SK-N-SH (cell line): ENCODE results near the gene PIP4K2A. TPM values are rescaled to one million over a fixed set of nuclear protein-coding genes. Genes with fewer than 3 reads are reported as not detected.

Experiments
- CTCF ChIA-PET: fragments of 300-600, 350-600 bp; formaldehyde crosslinking; extraction: SDS; loops from one replicate; lab custom pipeline; 2021; lab: Yijun Ruan, JAX
- POLR2A ChIA-PET: fragments of 350-600 bp; sonication (Branson Sonifier 250); formaldehyde crosslinking; extraction: SDS; loops from one replicate; lab custom pipeline; 2020; ENCODE audit warnings: antibody characterized with exemption, inconsistent platforms; lab: Yijun Ruan, JAX
- DNase-seq: peaks from one replicate; pipeline ENCODE4 v3.0.0; 2012
- H2AFZ ChIP-seq: fragments of 200-600 bp; sonication (generic); 2 replicates; pipeline ENCODE4 v1.8.1; 2016; ENCODE audit warnings: antibody characterized with exemption, mild to moderate bottlenecking, low read depth
- H3F3A ChIP-seq: fragments of 200-600 bp; sonication (generic); replicated peaks from 2 replicates; pipeline ENCODE3; 2016; ENCODE audit warnings: antibody characterized with exemption, mild to moderate bottlenecking; ENCODE audit not compliant: insufficient read depth
- H3K27ac ChIP-seq, 2 experiments: fragments of 200-500 bp in 1 of 2; fragments of 200-600 bp in 1 of 2; sonication (Bioruptor generic) in 1 of 2; sonication (generic), shearing (Covaris generic) in 1 of 2; 2 replicates each; pipeline versions ENCODE4 v1.5.1 to v1.6.1; 2014 to 2016; ENCODE audit warnings: low read depth in 2 of 2, inconsistent platforms in 1 of 2, low read length in 1 of 2, mild to moderate bottlenecking in 1 of 2, mixed read lengths in 1 of 2
- H3K27me3 ChIP-seq: fragments of 200-600 bp; sonication (generic), shearing (Covaris generic); 2 replicates; pipeline ENCODE4 v1.6.1; 2016; ENCODE audit warnings: mixed run types; ENCODE audit not compliant: insufficient read depth
- H3K36me3 ChIP-seq, 2 experiments: fragments of 200-500 bp in 1 of 2; fragments of 200-600 bp in 1 of 2; sonication (Bioruptor generic) in 1 of 2; sonication (generic) in 1 of 2; replicated peaks in 1 of 2; 2 replicates each; pipeline versions ENCODE3 to v1.5.1; 2014 to 2016; ENCODE audit warnings: low read length in 1 of 2, mild to moderate bottlenecking in 1 of 2; ENCODE audit not compliant: insufficient read depth in 2 of 2, control insufficient read depth in 1 of 2
- H3K4me1 ChIP-seq, 2 experiments: fragments of 200-500 bp in 1 of 2; fragments of 200-600 bp in 1 of 2; sonication (Bioruptor generic) in 1 of 2; sonication (generic), shearing (Covaris generic) in 1 of 2; 2 replicates each; pipeline versions ENCODE4 v1.5.1 to v1.6.1; 2014 to 2016; ENCODE audit warnings: low read depth in 1 of 2, low read length in 1 of 2, mixed run types in 1 of 2; ENCODE audit not compliant: insufficient read depth in 2 of 2, control insufficient read depth in 1 of 2
- H3K4me2 ChIP-seq: fragments of 200-600 bp; sonication (generic), shearing (Covaris generic); 2 replicates; pipeline ENCODE4 v1.6.1; 2017; ENCODE audit warnings: mixed run types
- H3K4me3 ChIP-seq, 2 experiments: fragments of 200-500 bp in 1 of 2; fragments of 200-600 bp in 1 of 2; sonication (Bioruptor generic) in 1 of 2; sonication (generic), shearing (Covaris generic) in 1 of 2; 2 replicates each; pipeline versions ENCODE4 v1.5.1 to v1.8.1; 2014 to 2016; ENCODE audit warnings: low read depth in 2 of 2, inconsistent platforms in 1 of 2, low read length in 1 of 2, mild to moderate bottlenecking in 1 of 2, mixed read lengths in 1 of 2, moderate library complexity in 1 of 2
- H3K79me2 ChIP-seq: fragments of 200-600 bp; sonication (generic); 2 replicates; pipeline ENCODE4 v1.8.1; 2017; ENCODE audit warnings: mild to moderate bottlenecking; ENCODE audit not compliant: insufficient read depth
- H3K9ac ChIP-seq: fragments of 200-600 bp; sonication (generic); 2 replicates; pipeline ENCODE4 v1.6.1; 2017; ENCODE audit warnings: mixed run types
- H3K9me2 ChIP-seq: fragments of 200-600 bp; sonication (generic); 2 replicates; pipeline ENCODE4 v1.6.1; 2017; ENCODE audit warnings: mixed run types
- H3K9me3 ChIP-seq: fragments of 200-600 bp; sonication (generic); 2 replicates; pipeline ENCODE4 v1.6.1; 2017; ENCODE audit warnings: mixed run types, mild to moderate bottlenecking, moderate library complexity
- H4K20me1 ChIP-seq: fragments of 200-600 bp; sonication (generic); 2 replicates; pipeline ENCODE4 v1.6.1; 2017; ENCODE audit warnings: mild to moderate bottlenecking, mixed run types; ENCODE audit not compliant: insufficient read depth
- ELF1 ChIP-seq: IDR thresholded peaks from 2 replicates; pipeline ENCODE4 v1.4.0; 2012
- EZH2phosphoT487 ChIP-seq: fragments of 200-600 bp; sonication (generic); IDR thresholded peaks from 2 replicates; pipeline ENCODE4 v1.6.1; 2017; ENCODE audit warnings: low read depth, mixed run types, mild to moderate bottlenecking, antibody characterized with exemption, moderate library complexity, borderline replicate concordance
- FOXJ3 ChIP-seq: sonication (generic); formaldehyde crosslinking; IDR thresholded peaks from 2 replicates; pipeline ENCODE4 v1.5.1; 2020; ENCODE audit warnings: mild to moderate bottlenecking, missing genetic modification reagents
- GABPA ChIP-seq: IDR thresholded peaks from 2 replicates; pipeline ENCODE4 v1.4.0; 2012; ENCODE audit warnings: low read depth, mild to moderate bottlenecking
- GATA2 ChIP-seq: sonication (generic); formaldehyde crosslinking; IDR thresholded peaks from 2 replicates; pipeline ENCODE4 v1.5.0; 2020; ENCODE audit warnings: mild to moderate bottlenecking, missing genetic modification reagents
- IRF3 ChIP-seq: fragments of 150-350 bp; IDR thresholded peaks from 2 replicates; pipeline ENCODE4 v1.6.1; 2016; ENCODE audit warnings: mild to moderate bottlenecking, low read depth, low read length
- JUND ChIP-seq: IDR thresholded peaks from 2 replicates; pipeline ENCODE4 v1.4.0; 2012
- MEF2A ChIP-seq: IDR thresholded peaks from 2 replicates; pipeline ENCODE4 v1.4.0; 2012; ENCODE audit warnings: low read depth, borderline replicate concordance
- MXI1 ChIP-seq: IDR thresholded peaks from 2 replicates; pipeline ENCODE4 v1.6.1; 2012; ENCODE audit warnings: mild to moderate bottlenecking, low read depth, low read length, improper control_type of control experiment
- NRF1 ChIP-seq: IDR thresholded peaks from 2 replicates; pipeline ENCODE4 v1.6.1; 2012; ENCODE audit warnings: low read depth, mild to moderate bottlenecking, low read length
- POLR2AphosphoS5 ChIP-seq: IDR thresholded peaks from 2 replicates; pipeline ENCODE4 v1.6.1; 2012; ENCODE audit warnings: low read depth, low read length
- RAD21 ChIP-seq: IDR thresholded peaks from 2 replicates; pipeline ENCODE4 v1.6.1; 2012; ENCODE audit warnings: mild to moderate bottlenecking, low read length
- RCOR1 ChIP-seq: fragments of 150-350 bp; IDR thresholded peaks from 2 replicates; pipeline ENCODE4 v1.6.1; 2017; ENCODE audit warnings: antibody characterized with exemption, low read length
- REST ChIP-seq: IDR thresholded peaks from 2 replicates; pipeline ENCODE4 v1.6.1; 2012; ENCODE audit warnings: mild to moderate bottlenecking, low read depth, low read length, moderate library complexity
- SIN3A ChIP-seq: IDR thresholded peaks from 2 replicates; pipeline ENCODE4 v1.6.1; 2012; ENCODE audit warnings: low read depth, mild to moderate bottlenecking, low read length, moderate library complexity, borderline replicate concordance
- TAF1 ChIP-seq: IDR thresholded peaks from 2 replicates; pipeline ENCODE4 v1.6.1; 2012; ENCODE audit warnings: low read depth, mild to moderate bottlenecking, low read length, moderate library complexity, borderline replicate concordance
- YY1 ChIP-seq: IDR thresholded peaks from 2 replicates; pipeline ENCODE4 v1.4.0; 2012; ENCODE audit warnings: low read depth, mild to moderate bottlenecking
- ZBTB33 ChIP-seq: IDR thresholded peaks from 2 replicates; pipeline ENCODE4 v1.4.0; 2012; ENCODE audit warnings: low read depth, borderline replicate concordance
- WGBS: methylation state at CpG from one replicate; pipeline ENCODE4 v1.1.6; 2017; ENCODE audit warnings: low lambda C conversion rate; 5-methylcytosine and 5-hydroxymethylcytosine counted together
- polyA plus RNA-seq, 3 experiments: library from polyadenylated mRNA; depleted of rRNA; stranded (reverse); fragments of >200 nt; gene quantifications; 2 replicates each; pipeline ENCODE4 v1.2.3, GENCODE V29; 2012
- TF ChIP-seq, protein P1 (sequence below): fragments of 200-600 bp; sonication (generic); IDR thresholded peaks from 2 replicates; pipeline ENCODE4 v1.6.1; 2017; ENCODE audit warnings: antibody characterized with exemption, mild to moderate bottlenecking, moderate library complexity
- TF ChIP-seq, protein P2 (sequence below): IDR thresholded peaks from 2 replicates; pipeline ENCODE4; 2012

Gene PIP4K2A
- polyA plus RNA-seq, 1 of the 3 experiments (the other 2 are of a cell fraction) = 10.8 TPM

DNA sequence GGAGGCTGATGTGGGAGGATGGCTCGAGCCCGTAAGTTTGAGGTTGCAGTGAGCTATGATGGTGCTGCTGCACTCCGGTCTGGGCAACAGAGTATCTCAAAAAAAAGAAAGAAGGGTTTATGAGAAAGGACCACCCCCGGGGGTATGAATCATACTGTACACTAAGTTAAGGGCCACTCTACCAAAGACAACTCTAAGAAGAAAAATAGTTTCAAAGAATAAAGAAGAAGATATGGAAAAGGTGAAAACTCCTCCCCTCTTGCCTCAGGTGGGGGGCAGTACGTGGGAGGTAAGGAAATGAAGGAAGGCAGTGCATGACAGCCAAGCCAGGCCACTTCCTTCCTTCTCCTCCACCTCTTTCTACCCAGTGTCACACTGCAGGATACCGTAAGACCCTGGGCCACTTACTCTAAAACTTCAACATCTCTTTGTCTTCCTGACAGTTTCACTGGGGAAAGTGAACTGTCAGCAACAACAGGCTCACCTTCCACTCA is 61.3 kb downstream of the PIP4K2A start (continued):
- TF ChIP-seq ELF1 (no peak), EZH2phosphoT487 (no peak)
- TF ChIP-seq, all 33 proteins: peak for 0

GRCh38 chr10:22651276-22651980 is 63.0 kb downstream of the PIP4K2A start:
- Histone ChIP-seq H3K36me3 (no peaks in the 10 kb centered on the region), H3F3A (no peaks in the 10 kb centered on the region), H3K27me3 (no peaks in the 10 kb centered on the region), H3K27ac (no peak overlapping the region), H3K4me2 (no peak overlapping the region), H3K9me3 (no peaks in the 10 kb centered on the region), H3K9ac (no peak overlapping the region), H3K9me2 (no peaks in the 10 kb centered on the region), H2AFZ (no peak overlapping the region), H3K4me1 (peaks cover 4 to 21% of the 10 kb centered on the region in 2 experiments; a peak in 3 of 4 replicates), H4K20me1 (0 out of 2 replicates have a peak, but pooled peaks cover 9% of the 10 kb centered on the region), H3K79me2 (peaks cover 10% of the 10 kb centered on the region), H3K4me3 (no peak overlapping the region)
- ChIA-PET CTCF (interaction anchor here (0.6 kb wide), 1 partner anchor 164 kb away, joined by 3 read pairs; no protein-coding TSS in a partner anchor), POLR2A (no interaction called here)
- WGBS = 95% methylated on average over 12 of the region's 12 CpGs
- DNase-seq = no peak
- no peak for TF ChIP-seq IRF3
- TF ChIP-seq ZBTB33 = no peak
- TF ChIP-seq FOXJ3 (CRISPR knock-in tag) = no peak
- TF ChIP-seq GATA2 = no peak
- TF ChIP-seq RCOR1 = no peak
- no peak for TF ChIP-seq YY1
- no peak for TF ChIP-seq RAD21
- no peak for TF ChIP-seq TAF1
- TF ChIP-seq, protein P1, sequence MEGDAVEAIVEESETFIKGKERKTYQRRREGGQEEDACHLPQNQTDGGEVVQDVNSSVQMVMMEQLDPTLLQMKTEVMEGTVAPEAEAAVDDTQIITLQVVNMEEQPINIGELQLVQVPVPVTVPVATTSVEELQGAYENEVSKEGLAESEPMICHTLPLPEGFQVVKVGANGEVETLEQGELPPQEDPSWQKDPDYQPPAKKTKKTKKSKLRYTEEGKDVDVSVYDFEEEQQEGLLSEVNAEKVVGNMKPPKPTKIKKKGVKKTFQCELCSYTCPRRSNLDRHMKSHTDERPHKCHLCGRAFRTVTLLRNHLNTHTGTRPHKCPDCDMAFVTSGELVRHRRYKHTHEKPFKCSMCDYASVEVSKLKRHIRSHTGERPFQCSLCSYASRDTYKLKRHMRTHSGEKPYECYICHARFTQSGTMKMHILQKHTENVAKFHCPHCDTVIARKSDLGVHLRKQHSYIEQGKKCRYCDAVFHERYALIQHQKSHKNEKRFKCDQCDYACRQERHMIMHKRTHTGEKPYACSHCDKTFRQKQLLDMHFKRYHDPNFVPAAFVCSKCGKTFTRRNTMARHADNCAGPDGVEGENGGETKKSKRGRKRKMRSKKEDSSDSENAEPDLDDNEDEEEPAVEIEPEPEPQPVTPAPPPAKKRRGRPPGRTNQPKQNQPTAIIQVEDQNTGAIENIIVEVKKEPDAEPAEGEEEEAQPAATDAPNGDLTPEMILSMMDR = no peak
- no peak for TF ChIP-seq MXI1
- no peak for TF ChIP-seq POLR2AphosphoS5
- no peak for TF ChIP-seq JUND
- no peak for TF ChIP-seq NRF1
- no peak for TF ChIP-seq GABPA
- TF ChIP-seq MEF2A = no peak
- TF ChIP-seq REST = no peak
- TF ChIP-seq, protein P2, sequence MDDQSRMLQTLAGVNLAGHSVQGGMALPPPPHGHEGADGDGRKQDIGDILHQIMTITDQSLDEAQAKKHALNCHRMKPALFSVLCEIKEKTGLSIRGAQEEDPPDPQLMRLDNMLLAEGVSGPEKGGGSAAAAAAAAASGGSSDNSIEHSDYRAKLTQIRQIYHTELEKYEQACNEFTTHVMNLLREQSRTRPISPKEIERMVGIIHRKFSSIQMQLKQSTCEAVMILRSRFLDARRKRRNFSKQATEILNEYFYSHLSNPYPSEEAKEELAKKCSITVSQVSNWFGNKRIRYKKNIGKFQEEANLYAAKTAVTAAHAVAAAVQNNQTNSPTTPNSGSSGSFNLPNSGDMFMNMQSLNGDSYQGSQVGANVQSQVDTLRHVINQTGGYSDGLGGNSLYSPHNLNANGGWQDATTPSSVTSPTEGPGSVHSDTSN = no peak
- no peak for TF ChIP-seq ELF1
- no peak for TF ChIP-seq SIN3A
